ENCODE results near the gene PPP2R5E.

DNA sequence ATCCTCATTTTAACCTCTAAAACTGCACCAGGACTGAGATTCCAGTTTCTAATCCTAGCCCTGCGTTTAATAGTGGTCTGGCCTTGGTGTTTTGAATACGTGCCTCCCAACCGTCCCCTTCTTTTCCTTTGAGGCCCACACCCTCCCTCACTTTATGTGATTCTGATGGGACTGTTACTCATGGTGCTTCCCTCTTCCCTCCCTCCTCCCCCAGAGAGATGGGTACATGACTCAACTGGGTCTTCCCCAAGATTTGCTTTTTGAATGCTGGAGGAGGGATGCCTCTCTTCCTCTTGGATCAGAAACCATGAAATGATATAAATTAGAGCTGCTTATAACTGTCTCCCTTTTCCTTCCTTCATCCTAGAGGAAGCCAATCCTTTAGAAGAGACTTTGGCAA lies 8.2 kb upstream of the PPP2R5E start:
- no peak for TF ChIP-seq EP300 (IDR thresholded peaks at IDR 0.05)
- TF ChIP-seq, protein P1, sequence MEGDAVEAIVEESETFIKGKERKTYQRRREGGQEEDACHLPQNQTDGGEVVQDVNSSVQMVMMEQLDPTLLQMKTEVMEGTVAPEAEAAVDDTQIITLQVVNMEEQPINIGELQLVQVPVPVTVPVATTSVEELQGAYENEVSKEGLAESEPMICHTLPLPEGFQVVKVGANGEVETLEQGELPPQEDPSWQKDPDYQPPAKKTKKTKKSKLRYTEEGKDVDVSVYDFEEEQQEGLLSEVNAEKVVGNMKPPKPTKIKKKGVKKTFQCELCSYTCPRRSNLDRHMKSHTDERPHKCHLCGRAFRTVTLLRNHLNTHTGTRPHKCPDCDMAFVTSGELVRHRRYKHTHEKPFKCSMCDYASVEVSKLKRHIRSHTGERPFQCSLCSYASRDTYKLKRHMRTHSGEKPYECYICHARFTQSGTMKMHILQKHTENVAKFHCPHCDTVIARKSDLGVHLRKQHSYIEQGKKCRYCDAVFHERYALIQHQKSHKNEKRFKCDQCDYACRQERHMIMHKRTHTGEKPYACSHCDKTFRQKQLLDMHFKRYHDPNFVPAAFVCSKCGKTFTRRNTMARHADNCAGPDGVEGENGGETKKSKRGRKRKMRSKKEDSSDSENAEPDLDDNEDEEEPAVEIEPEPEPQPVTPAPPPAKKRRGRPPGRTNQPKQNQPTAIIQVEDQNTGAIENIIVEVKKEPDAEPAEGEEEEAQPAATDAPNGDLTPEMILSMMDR (IDR thresholded peaks at IDR 0.05), result no peak

Measured in ovary (tissue), 3 donors.